ENCODE results near the gene INPP5A.

DNA sequence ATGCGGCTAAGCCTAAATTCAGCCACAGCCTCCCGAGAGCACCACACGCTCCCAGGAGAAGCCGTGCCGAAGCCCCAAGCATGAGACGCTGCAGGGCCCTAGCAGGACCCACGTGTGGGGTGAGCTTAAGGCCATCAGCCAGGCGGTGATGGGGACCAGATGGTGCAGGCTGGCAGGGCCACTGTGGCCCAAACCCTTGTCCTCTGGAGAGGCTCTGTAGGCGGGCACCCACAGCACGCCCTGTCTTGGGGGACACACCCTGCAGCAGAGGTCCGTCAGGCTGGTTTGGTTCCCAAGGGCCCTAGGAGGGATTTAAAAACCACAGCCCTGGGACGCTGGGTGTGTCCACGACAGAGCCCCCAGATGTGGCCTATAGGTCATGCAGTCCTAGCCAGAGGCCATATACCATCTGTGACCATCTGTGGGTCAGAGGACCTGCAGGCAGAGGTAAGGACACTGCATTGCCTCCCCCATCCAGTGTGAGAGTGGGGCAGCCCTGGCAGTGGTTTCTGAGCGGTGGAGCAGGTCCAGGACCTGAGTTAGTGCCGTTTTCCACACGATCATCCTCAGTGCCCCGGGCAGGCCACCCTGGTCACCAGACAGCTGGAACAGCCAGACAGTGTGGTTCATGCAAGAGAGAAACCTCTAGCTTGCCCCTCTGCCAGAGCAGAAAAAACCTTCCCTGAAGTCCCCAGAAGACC is 39.6 kb upstream of the INPP5A start:
- TF ChIP-seq, protein P1, sequence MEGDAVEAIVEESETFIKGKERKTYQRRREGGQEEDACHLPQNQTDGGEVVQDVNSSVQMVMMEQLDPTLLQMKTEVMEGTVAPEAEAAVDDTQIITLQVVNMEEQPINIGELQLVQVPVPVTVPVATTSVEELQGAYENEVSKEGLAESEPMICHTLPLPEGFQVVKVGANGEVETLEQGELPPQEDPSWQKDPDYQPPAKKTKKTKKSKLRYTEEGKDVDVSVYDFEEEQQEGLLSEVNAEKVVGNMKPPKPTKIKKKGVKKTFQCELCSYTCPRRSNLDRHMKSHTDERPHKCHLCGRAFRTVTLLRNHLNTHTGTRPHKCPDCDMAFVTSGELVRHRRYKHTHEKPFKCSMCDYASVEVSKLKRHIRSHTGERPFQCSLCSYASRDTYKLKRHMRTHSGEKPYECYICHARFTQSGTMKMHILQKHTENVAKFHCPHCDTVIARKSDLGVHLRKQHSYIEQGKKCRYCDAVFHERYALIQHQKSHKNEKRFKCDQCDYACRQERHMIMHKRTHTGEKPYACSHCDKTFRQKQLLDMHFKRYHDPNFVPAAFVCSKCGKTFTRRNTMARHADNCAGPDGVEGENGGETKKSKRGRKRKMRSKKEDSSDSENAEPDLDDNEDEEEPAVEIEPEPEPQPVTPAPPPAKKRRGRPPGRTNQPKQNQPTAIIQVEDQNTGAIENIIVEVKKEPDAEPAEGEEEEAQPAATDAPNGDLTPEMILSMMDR (IDR thresholded peaks at IDR 0.05; ENCODE audit: low read length) = no peak
- TF ChIP-seq EZH2 (optimal IDR thresholded peaks at IDR 0.05; ENCODE audit: low read depth, low read length) (no peak), EZH2phosphoT487 (IDR thresholded peaks at IDR 0.05; ENCODE audit: low read length) (no peak)
